K562 (cell line): ENCODE measurements around the gene SAMD9L.

Experiments used
- CEBPB ChIP-seq: fragments of 450-650 bp; IDR thresholded peaks from 2 replicates; pipeline ENCODE4 v1.6.1; 2016; ENCODE audit warnings: missing genetic modification characterization, missing compliant biosample characterization
- CREM ChIP-seq: IDR thresholded peaks from 2 replicates; pipeline ENCODE4 v1.6.1; 2014; ENCODE audit warnings: antibody characterized with exemption, low read depth
- CTCF ChIP-seq, 3 experiments: IDR thresholded peaks in 2 of 3; conservative IDR thresholded peaks in 1 of 3; 2 replicates each; pipeline ENCODE4 v1.5.1; 2011 to 2012; ENCODE audit warnings: low read length in 3 of 3, mild to moderate bottlenecking in 3 of 3, control low read depth in 2 of 3, improper control_type of control experiment in 1 of 3, inconsistent platforms in 1 of 3, low read depth in 1 of 3, mixed read lengths in 1 of 3, moderate library complexity in 1 of 3; ENCODE audit not compliant: insufficient read depth in 2 of 3
- JUN ChIP-seq, 2 experiments: sonication (generic) in 1 of 2; formaldehyde crosslinking in 1 of 2; IDR thresholded peaks; 2 replicates each; pipeline versions ENCODE4 v1.6.1 to v1.8.0; 2012 to 2022; ENCODE audit warnings: borderline replicate concordance in 2 of 2, mild to moderate bottlenecking in 2 of 2, improper control_type of control experiment in 1 of 2, low read depth in 1 of 2, low read length in 1 of 2, missing genetic modification reagents in 1 of 2
- NRF1 ChIP-seq, 2 experiments: fragments of 450-650 bp; IDR thresholded peaks in 1 of 2; conservative IDR thresholded peaks in 1 of 2; 2 replicates each; pipeline ENCODE4 v1.6.1; 2014; ENCODE audit warnings: mild to moderate bottlenecking in 2 of 2
- POLR2A ChIP-seq: fragments of 450-650 bp; conservative IDR thresholded peaks from 2 replicates; pipeline ENCODE4 v1.6.1; 2016
- POLR2AphosphoS5 ChIP-seq: IDR thresholded peaks from 2 replicates; pipeline ENCODE4 v1.6.1; 2011; ENCODE audit warnings: mild to moderate bottlenecking, low read depth, low read length, moderate library complexity; ENCODE audit not compliant: control insufficient read depth, insufficient read depth
- REST ChIP-seq, 2 experiments: fragments of 450-650 bp; formaldehyde crosslinking in 1 of 2; IDR thresholded peaks; 2 replicates each; pipeline versions ENCODE4 v1.4.0 to v1.6.1; 2014 to 2020; ENCODE audit warnings: mild to moderate bottlenecking in 2 of 2, borderline replicate concordance in 1 of 2, low read depth in 1 of 2
- TAF1 ChIP-seq: IDR thresholded peaks from 2 replicates; pipeline ENCODE4 v1.6.1; 2011; ENCODE audit warnings: mild to moderate bottlenecking, low read length, moderate library complexity; ENCODE audit not compliant: insufficient read depth, control insufficient read depth, severe bottlenecking; ENCODE audit errors: extremely low read depth
- YY1 ChIP-seq, 3 experiments: IDR thresholded peaks; 2 replicates each; pipeline ENCODE4 v1.6.1; 2011; ENCODE audit warnings: low read length in 2 of 3, mild to moderate bottlenecking in 2 of 3, moderate library complexity in 2 of 3, borderline replicate concordance in 1 of 3, control low read depth in 1 of 3, low read depth in 1 of 3; ENCODE audit not compliant: insufficient read depth in 3 of 3, insufficient replicate concordance in 2 of 3, control insufficient read depth in 1 of 3, insufficient read length in 1 of 3; ENCODE audit errors: extremely low read depth in 1 of 3

- TF ChIP-seq NRF1 (conservative IDR thresholded peaks at IDR 0.05 in 1 of 2, IDR thresholded peaks at IDR 0.05 in 1 of 2), result no peak
- no peak for TF ChIP-seq CREM
- TF ChIP-seq JUN (IDR thresholded peaks at IDR 0.05; ENCODE audit: borderline replicate concordance, low read depth, low read length), result no peak
- no peak for TF ChIP-seq JUN (CRISPR knock-in tag; IDR thresholded peaks at IDR 0.05; ENCODE audit: borderline replicate concordance)
- no peak for TF ChIP-seq CTCF (IDR thresholded peaks at IDR 0.05 in 2 of 3, conservative IDR thresholded peaks at IDR 0.05 in 1 of 3; ENCODE audit: insufficient read depth in 2 of 3, low read depth in 1 of 3, low read length in 3 of 3)
- TF ChIP-seq TAF1, result no peak
- no peak for TF ChIP-seq POLR2AphosphoS5
- TF ChIP-seq CEBPB (tag), result no peak
- no peak for TF ChIP-seq REST (IDR thresholded peaks at IDR 0.05; ENCODE audit: borderline replicate concordance)
- no peak for TF ChIP-seq REST (CRISPR knock-in tag; IDR thresholded peaks at IDR 0.05; ENCODE audit: low read depth)
- TF ChIP-seq POLR2A, result no peak
- no peak for TF ChIP-seq YY1 (IDR thresholded peaks at IDR 0.05; ENCODE audit: borderline replicate concordance in 1 of 3, control insufficient read depth in 1 of 3, extremely low read depth in 1 of 3, insufficient read depth in 3 of 3, insufficient read length in 1 of 3, insufficient replicate concordance in 2 of 3, low read depth in 1 of 3, low read length in 2 of 3)
Observed at GRCh38 chr7:93159490-93159889, 11.3 kb upstream of the SAMD9L start.
